ENCODE results near the gene COL9A3. TPM values are rescaled to one million over a fixed set of nuclear protein-coding genes. Genes with fewer than 3 reads are reported as not detected.

Gene COL9A3
- total and polyA plus RNA-seq, 8 donors: 2.3 to 107 (median 56.2) TPM

- ATAC-seq (no peak), DNase-seq (no peak)
- Histone ChIP-seq H3K4me3 (no peak overlapping the region), H3K27me3 (no peaks in the 10 kb centered on the region), H3K36me3 (peaks cover 0 to 51% of the 10 kb centered on the region in 2 donors), H3K4me1 (peaks cover 7 to 10% of the 10 kb centered on the region in 2 donors), H3K9me3 (no peaks in the 10 kb centered on the region), H3K27ac (no peak overlapping the region)
- intact Hi-C loops (cut with DNase I): no loop called here
- TF ChIP-seq CTCF (IDR thresholded peaks at IDR 0.05): no peak
These were observed 64.2 kb downstream of the COL9A3 start for GRCh38 chr20:62880935-62881661.

- Histone ChIP-seq H3K36me3 (peaks cover 0 to 59% of the 10 kb centered on the region in 2 donors), H3K9me3 (no peaks in the 10 kb centered on the region), H3K27me3 (no peaks in the 10 kb centered on the region), H3K27ac (no peak overlapping the region), H3K4me1 (peaks cover 0 to 7% of the 10 kb centered on the region in 2 donors), H3K4me3 (no peak overlapping the region)
- no peak for ATAC-seq
- peak in 1 of 4 donors; percentile 76 for DNase-seq
- no peak for TF ChIP-seq CTCF (IDR thresholded peaks at IDR 0.05)
- intact Hi-C loops (cut with DNase I): no loop called here
These were observed 65.0 kb downstream of the COL9A3 start for GRCh38 chr20:62881662-62882395.

DNA sequence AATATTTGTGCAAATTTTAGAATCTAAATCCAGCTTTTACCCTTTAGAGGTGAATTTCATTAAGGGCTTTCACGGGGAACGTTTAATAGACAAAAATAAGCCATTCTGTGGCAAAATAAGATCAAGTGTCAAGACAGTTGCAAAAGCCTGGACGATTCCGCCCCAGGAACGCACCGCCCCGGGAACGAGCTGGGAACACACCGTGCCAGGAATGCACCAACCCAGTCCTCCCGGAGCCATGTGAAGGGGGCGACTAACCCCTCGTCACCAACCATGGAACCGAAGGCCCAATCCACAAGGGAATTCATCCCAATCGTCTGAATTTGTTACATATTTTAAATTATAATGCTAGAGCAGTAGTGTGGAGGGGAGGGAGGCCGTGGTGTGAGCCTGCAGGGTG lies 65.6 kb downstream of the COL9A3 start:
- Histone ChIP-seq H3K27ac (no peak overlapping the region), H3K36me3 (peaks cover 0 to 65% of the 10 kb centered on the region in 2 donors), H3K4me1 (peaks cover 0 to under 1% of the 10 kb centered on the region in 2 donors), H3K27me3 (no peaks in the 10 kb centered on the region), H3K4me3 (no peak overlapping the region), H3K9me3 (no peaks in the 10 kb centered on the region)
- no peak for TF ChIP-seq CTCF (IDR thresholded peaks at IDR 0.05)
- ATAC-seq (no peak), DNase-seq (no peak)
- intact Hi-C loops (cut with DNase I): no loop called here

GRCh38 chr20:62884556-62884955 lies 67.7 kb downstream of the COL9A3 start:
- H3K36me3 ChIP-seq: peaks cover 0 to 74% of the 10 kb centered on the region in 2 donors
- ATAC-seq (no peak), DNase-seq (no peak)
- H3K27ac ChIP-seq: no peak overlapping the region
- no peak overlapping the region for H3K4me3 ChIP-seq
- H3K4me1 ChIP-seq: no peaks in the 10 kb centered on the region
- intact Hi-C loops (cut with DNase I): no loop called here
- no peaks in the 10 kb centered on the region for H3K27me3 ChIP-seq
- no peak for TF ChIP-seq CTCF (IDR thresholded peaks at IDR 0.05)
- no peaks in the 10 kb centered on the region for H3K9me3 ChIP-seq
